ENCODE measurements around the gene CENPX.

The CENPX gene

GRCh38 chr17:81998212-81998611 lies 24.5 kb downstream of the CENPX start:
- no peak for TF ChIP-seq CTCF (IDR thresholded peaks at IDR 0.05)

- no peak for TF ChIP-seq CTCF (IDR thresholded peaks at IDR 0.05)
These were observed 25.8 kb downstream of the CENPX start for GRCh38 chr17:81996757-81997441.

GRCh38 chr17:81996232-81996756 lies 26.4 kb downstream of the CENPX start:
- TF ChIP-seq CTCF (IDR thresholded peaks at IDR 0.05), result no peak

- no peak for TF ChIP-seq CTCF (IDR thresholded peaks at IDR 0.05)
These were observed 27.0 kb downstream of the CENPX start for GRCh38 chr17:81995463-81996231.

GRCh38 chr17:81994593-81995462 lies 27.9 kb downstream of the CENPX start:
- TF ChIP-seq CTCF (IDR thresholded peaks at IDR 0.05), result no peak

GRCh38 chr17:81993729-81994592 lies 28.7 kb downstream of the CENPX start:
- TF ChIP-seq CTCF (IDR thresholded peaks at IDR 0.05), result no peak

Measured in LNCAP (cell line).